NCI-H2171 (cell line): Measurements from ENCODE around the gene TMCC1.
"Not testable (repeated sequence)": the region's sequence is repeated elsewhere in the genome, so short reads cannot be mapped to it uniquely, and the experiment has no call there.

Source experiments
- DNase-seq: peaks from one replicate; lab custom pipeline; 2025; lab: John Stamatoyannopoulos, UW

Gene TMCC1

DNA sequence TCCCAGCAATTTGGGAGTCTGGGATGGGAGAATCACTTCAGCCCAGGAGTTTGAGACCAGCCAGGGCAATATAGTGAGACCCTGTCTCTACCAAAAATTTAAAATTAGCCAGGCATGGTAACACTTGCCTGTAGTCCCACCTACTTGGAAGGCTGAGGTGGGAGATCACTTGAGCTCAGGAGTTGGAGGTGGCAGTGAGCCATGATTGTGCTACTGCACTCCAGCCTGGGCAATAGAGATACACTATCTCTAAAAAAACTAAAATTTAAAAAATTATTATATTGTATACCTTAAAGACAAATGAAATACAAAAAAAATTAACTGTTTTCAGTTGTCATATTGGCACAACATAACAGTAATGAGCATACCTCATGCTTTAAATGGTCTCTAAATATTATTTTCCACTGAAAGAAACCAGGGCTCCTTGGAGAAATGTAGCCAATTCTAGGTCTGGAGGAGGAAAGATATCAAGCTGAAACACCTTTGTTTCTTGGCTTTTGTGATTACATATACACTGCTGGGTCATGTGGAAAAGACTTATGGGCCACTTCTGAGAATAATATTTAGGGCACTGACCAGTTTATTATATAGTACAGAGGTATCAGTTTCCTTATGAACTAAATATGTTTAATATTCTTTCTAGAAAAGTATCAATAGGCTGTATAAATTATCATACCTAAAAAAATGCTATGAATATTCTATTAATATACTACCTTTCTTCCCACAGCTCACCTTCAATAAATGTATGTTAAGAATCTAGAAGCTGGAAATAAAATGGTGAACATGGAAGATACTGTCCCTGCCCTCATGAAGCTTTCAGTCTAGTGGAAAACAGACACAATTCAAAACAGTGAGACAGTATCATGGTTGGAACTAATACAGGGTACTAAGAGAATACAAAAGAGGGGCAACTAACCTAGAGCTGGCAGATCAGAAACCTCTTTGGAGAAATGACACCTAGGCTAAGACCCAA is 119.5 kb downstream of the TMCC1 start:
- no peak for DNase-seq

DNA sequence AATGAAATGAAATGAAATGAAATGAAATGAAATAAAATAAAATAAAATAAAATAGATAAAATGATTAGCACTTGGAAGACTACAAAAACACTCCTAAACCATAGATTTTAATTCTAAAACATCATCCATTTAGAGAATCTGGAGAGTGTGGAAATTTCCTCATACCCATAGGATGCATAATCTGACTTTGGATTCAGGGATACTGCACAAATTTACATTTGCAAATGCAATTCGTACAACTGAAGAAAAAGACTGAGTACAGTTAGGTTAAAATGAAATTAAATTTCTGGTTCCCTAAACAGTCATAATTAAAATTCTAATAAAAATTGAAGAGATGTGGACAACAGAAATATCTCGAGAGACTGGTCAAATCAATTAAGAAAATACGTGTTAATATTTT is 122.9 kb downstream of the TMCC1 start:
- no peak for DNase-seq

DNA sequence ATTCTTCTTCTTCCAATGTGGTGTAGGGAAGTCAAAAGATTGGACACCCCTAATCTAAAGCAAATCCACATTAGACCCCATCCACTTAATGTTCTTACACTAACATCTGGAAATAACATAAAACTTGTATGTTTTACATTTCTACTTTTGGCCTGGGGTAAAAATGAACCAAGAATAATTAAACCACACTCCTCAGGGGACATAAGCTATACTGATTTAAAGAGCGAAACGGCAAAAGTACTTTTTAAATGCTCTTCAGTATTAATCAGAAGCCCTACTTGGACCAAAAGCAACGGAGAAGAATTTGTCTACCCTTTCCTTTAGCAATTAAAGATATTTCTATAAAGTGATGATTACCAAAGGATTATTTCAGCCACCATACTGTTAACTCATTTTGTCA is 123.9 kb downstream of the TMCC1 start:
- DNase-seq = no peak

DNA sequence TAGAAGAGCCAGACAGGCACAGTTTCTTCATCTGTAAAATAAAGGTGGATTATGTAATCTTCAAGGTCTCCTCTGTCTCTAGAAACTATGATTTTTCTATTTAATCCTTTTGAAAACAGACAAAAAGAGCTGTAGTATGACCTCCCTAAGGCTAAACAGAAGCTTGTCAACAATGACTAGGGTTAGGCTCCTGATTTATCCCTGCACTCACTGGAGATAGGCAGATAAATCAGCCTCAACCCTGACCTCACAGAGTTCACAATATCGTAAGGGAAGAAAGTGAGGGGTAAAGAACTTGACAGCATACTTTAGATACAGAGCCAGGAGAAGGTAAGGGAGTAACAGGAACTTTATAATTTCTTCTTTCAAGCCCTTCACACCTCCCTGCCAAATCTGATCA is 124.8 kb downstream of the TMCC1 start:
- no peak for DNase-seq

DNA sequence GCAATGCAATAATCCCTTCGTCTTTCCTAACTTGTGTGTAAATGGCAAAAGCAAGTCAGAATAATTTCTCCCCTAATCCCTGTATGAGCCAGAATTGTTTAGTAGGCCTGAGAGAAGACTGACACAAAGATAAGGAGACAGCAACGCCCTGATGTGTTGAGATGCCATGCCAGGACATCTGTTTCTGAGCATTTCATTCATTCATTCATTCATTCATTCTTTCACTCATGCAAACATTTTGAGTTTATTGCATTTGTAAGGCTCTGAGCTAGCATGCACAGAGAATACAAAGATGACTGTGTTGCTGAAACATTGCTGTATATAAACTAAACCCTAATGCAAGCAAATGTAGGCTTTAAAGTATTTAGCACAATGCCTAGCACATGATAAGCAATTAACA is 127.4 kb downstream of the TMCC1 start:
- DNase-seq = no peak

DNA sequence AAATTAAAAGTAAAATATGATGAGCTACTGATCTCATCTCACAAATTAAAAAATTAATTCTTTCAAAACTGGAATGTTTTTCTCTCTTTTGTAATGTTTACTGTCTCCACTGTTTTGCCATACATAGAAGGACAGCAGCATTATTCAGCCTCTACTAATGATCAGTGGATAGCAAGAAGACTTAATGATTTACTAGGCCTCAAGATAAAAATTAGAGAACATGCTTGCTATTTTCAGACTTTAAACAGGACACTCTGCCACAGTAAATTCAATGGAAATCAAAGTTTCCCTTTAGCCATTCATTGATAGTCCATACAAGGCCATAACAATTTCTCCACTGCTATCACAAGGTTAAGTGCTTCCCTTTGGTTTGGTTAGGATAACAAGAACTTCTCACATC is 129.4 kb downstream of the TMCC1 start:
- DNase-seq = no peak

DNA sequence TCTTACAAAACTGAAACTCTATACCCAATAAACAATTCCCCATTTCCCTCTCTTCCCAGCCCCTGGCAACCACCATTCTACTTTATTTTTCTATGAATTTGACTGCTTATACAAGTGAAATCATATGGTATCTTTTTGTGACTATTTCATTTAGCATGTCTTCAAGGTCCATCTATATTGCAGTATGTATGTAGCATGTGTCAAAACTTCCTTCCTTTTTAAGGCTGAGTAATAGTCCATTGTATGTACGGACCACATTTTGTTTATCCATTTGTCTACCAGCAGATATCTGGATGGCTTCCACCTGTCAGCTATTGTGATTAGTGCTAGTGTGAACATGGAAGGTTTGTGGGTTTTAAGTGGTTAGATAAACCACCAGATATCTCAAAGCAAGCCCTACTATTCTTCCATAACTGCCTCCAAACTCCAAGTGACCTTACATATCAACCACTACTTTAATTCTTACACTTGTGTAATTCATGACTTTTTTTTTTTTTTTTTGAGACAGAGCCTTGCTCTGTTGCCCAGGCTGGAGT is 134.7 kb downstream of the TMCC1 start:
- no peak for DNase-seq

DNA sequence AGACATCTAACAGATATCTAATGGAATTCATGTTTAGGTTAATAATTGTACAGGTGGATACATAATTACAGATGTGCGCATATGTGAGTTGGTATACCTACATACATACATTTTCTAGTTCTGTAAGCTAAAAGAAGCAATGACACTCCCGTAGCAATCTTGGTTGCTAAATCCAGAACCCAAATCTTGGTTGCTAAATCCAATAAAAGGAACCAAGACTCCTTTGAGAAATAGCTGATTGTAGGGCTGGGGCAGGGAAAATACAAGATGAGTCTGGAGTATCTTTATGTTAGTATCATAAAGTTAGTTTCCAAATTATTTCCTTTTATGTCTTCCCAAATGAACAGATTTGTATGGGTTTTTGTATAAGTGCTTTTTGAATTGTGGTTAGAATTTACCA is 135.2 kb downstream of the TMCC1 start:
- DNase-seq = no peak

DNA sequence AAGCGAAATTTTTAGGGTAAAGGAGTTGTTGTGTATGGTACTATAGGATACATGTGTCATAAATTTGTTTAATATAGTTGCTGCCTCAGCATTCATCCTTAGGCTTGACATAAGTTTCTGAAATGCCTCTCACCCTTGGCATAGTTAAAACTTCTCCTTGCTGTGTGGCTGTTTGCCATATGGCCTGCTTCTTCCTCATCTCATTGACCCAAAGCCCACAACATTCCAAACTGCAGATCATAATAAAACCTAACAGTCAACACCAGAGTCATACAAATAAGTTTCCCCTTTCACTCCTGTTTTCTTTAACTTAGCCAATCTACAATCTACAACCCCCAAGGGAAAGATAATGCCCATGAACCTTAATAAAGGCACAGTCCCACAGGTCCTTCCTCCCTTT is 136.6 kb downstream of the TMCC1 start:
- no peak for DNase-seq

DNA sequence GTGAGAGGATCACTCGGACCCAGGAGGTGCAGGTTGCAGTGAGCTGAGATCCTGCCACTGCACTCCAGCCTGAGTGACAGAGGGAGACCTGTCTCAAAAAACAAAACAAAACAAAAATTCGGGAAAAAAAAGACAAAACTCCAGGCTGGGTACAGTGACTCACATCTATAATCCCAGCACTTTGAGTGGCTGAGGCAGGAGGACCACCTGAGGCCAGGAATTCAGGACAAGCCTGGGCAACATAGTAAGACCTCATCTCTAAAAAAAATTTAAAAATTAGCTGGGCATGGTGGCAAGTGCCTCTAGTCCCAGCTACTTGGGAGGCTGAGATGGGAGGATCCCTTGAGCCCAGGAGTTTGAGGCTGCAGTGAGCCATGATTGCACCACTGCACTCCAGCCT is 142.4 kb downstream of the TMCC1 start:
- DNase-seq = not testable (repeated sequence)

DNA sequence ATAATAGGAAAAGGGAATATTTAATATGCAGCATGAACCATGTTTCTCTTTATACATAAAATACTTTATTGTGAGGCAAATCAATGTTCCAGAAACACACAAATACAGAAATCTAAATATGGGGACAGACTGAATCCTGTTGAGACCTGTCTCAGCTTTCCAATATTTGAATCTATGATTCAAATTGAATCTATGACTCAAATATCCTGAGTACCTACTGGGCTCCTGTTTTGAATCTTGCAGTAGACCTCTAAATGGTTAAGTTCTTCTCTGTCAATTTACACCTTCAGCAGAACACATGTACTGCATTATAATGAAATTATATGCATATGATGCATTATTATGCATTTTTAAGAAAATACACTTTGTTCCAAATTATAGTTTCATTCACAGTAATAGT is 143.8 kb downstream of the TMCC1 start:
- no peak for DNase-seq

DNA sequence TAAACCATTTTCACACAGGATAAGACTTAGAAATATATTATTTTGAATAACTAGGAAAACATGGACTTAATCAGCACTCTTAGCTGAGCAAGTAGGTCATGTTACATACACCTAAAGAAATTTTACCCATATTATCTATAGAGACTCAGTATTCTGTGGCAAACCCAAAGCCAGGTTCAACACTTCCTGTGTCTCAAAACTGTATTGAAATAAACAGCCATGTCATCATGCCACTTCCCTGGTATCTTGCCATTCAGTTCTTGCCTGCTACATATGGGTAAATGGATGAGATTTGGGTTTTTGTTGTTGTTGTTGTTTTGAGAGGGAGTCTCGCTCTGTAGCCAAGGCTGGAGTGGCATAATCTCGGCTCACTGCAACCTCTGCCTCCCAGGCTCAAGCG is 145.5 kb downstream of the TMCC1 start:
- DNase-seq = no peak

DNA sequence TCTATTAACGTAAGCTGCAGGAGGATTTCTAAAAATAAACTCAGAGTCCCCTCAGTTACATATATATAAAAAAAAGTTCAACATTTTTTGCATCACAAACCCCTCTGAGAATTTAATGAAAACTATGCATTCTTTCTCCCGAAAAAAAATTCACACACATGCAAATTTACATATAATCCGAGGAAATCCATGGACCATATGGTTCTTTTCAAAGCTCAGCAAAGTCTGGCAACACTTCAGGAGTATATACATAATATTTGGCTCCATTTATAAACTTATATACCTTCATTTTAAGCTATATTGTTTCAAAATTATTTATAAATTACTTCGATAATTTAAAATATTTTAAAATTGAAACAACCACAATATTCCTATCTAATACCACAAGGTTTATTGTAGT is 146.4 kb downstream of the TMCC1 start:
- no peak for DNase-seq

DNA sequence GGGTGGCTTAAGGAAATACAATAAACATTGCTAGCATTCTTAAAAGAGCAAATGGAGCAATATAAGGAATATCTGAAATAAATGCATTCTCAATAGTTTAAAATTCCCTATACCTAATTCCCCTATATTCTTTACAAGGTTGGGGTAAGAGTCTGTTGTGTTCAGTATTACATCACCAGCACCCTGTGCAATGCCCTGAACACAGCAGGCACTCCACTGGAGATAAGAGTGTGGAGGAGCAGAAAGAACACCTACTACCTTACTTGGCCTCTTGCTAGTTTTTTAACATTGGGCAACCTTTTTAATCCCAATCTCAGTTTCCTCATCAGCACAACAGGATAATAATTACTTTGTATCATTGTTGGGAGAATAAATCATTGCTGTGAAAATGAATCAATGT is 146.9 kb downstream of the TMCC1 start:
- DNase-seq = no peak

DNA sequence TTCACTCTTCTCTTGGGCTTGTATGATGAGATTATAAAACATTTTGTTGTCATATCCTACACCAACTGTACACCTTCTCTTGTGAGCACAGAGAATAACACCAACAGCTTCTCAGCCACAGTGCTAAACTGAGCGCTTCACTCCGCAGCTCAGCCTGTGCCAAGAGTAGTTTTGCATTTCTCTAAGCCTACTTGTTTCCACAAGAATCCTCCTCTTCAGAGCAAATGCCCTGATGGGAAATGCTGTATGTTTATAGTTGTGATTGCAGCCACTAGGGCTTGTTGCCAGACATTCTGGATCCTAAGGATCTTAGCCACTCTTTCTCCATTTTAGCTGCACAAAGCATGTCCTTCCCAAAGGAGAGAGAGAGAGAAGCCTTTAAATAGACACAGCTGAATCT is 148.3 kb downstream of the TMCC1 start:
- no peak for DNase-seq

DNA sequence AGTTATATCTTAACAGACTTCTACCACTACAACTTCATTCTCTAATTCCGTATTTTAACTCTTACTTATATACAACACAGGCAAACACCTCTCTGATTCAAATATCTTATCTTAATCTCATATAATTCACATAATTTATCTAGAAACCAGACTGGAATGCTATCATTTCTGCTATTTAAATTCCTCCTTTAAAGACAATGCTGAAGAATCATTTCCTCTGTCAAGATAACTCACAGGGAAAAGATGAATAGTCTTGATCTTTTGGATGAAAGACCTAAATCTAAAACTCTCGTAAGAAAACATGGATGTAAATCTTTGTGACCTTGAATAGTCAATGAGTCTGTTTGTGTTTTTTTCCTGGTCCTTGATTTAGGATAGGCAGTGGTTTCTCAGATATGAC is 151.7 kb downstream of the TMCC1 start:
- no peak for DNase-seq

DNA sequence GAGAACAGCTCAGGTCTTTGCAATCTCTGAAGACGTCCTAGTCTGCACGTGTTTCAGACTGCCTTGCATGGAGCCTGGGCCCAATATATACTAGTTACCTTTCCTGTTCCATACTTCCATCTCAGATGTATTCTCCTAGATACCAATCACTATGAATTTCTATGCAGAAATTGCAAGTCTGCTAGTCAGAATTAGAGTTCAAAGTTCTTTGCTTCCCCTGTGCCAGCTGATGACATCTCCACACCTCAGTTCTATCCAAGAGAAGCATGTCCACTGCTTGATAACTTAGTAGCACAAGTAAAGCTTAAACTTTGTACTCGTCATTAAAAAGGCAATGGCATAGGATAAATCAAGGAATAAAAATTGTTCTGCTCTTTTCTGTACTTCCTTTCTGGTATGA is 153.4 kb downstream of the TMCC1 start:
- DNase-seq = no peak

DNA sequence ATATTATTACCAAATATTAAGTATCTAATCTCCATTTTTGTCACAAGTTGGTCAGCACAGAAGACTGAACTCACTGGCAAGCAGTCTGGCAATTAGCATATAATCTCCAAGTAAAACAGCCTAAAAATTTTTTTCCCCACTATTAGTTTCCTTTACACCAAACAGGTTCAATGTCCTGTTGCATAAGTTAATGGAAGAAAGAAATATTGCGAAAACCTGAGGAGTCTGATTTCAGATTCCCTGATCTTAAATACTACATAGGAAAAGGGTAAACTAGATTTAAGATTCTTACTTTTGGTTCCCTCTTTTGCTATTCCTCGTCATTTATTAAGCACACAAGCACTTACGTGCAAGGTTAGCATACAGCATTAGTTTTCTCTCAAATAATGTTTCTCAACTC is 153.9 kb downstream of the TMCC1 start:
- no peak for DNase-seq

DNA sequence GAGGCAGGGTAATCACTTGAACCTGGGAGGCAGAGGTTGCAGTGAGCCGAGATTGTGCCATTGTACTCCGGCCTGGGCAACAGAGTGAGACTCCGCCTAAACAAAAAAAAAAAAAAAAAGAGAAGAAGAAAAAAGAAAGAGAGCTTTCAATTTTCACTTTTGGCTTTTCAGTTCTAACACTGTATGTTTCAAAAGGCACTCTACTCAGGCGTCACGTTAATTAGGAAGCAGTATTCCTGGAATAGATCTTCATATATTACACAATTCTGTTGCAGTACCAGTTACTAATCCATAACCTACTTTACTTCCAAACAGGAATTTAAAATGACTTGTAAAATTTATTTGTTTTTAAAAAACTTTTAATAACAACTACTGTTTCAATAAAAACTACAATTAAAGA is 155.3 kb downstream of the TMCC1 start:
- DNase-seq = no peak

DNA sequence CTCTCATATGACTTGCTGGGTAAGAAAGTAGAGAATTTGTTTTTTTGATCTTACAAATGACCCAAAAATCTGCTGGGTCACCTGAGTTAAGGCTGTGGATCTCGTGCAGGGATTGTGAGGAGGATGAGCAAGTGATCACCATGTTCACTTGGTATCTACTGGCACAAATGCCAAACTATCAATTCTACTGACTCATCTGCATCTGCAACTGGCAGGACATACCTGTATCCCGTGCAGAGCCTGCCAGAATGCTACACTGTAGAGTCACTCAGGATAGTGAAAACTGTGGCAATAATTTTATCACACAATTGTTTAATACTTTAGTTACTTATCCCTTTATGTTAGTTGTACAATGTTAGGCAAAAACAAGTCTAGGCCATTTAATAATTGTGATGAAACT is 157.4 kb downstream of the TMCC1 start:
- no peak for DNase-seq

DNA sequence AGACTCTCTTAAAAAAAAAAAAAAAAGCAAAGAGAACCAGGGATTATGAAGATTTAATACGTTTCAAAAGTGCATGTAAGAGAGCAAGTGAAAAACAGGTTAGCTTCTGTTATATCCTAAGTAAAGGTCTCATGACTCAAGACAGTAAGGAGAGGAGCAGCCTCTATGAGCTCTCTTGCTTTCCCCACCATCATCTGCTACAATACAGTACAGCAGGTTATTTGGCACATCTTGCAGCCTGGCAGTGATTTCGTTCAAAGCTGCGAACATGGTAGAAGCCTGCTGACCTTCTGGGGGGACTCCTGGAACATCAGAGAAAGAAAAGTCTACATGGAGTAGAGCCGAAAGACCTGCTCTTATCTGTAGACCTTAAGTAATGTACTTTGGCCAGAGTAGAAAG is 157.9 kb downstream of the TMCC1 start:
- no peak for DNase-seq

DNA sequence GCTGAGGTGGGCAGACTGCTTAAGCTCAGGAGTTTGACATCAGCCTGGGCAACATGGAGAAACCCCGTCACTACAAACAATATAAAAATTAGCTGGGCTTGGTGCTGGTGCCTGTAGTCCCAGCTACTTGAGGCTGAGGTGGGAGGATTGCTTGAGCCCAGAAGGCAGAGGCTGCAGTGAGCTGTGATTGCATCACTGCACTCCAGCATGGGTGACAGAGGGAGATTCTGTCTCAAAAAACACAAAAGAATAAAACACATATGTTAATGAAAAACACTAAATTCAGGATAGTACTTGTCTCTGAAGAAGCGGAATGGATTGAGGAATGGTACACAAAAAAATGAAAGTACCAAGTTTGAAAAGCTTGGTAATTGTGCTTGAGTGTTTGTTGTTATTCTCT is 159.1 kb downstream of the TMCC1 start:
- DNase-seq = no peak

DNA sequence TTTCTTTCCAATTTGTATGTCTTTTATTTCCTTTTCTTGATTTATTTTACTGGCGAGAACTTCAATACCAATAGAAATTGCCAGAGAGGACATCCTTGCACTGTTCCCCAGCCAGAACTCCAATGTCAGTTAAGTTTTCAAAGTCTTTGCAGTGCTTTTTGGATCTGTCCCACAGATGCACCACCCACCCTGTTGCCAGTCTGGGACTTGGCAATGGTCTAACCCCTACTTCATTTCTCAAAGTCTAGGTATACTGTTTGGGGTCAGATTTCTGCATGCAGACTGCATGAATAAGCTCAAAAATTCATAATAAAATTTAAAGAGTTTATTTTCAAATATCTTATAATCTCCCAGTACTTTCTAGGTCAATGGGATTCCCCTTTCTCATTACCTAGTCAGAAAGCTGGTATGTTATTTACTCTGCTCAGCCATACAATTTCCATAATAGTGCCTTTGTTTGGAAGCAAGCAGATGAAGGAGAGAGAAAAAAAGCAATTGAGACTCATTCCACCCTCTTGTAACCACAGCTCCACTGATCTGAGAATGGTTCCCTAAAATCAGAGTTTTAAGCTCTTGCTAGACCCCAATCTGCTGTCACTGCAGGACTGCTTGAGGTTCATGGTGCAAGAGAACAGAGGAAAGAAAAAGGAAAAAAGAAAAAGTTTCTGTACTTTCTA is 161.2 kb downstream of the TMCC1 start:
- no peak for DNase-seq
